Superior temporal gyrus (tissue), 1 donor: ENCODE results near the gene RAPGEF4.

Source experiments
- DNase-seq: peaks from one replicate; pipeline ENCODE4 v3.0.0-alpha.2; 2016; ENCODE audit errors: extremely low spot score

The RAPGEF4 gene

DNA sequence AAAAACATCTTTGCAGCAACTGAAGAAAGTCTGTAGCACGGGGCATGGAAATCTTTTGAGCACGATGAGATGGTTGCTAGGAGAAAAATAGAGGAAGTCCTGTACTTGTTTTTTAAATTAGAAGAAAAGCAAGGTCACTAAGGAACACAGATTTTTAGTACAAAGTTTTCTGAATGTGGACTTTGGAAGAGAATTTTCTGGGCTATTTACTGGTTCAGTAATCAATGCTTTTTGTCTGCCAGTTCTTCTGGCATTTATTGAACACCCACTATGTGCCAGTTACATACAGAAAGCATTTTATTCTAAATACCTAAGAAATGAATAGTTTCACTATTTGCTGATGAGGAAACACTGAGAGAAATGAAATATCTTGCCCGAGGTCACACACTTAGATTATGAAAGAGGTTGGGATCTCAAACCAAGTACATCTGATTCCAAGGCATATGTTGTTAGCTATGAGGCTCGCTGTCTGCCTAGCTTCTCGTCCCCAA lies 324.4 kb downstream of the RAPGEF4 start:
- no peak for DNase-seq

DNA sequence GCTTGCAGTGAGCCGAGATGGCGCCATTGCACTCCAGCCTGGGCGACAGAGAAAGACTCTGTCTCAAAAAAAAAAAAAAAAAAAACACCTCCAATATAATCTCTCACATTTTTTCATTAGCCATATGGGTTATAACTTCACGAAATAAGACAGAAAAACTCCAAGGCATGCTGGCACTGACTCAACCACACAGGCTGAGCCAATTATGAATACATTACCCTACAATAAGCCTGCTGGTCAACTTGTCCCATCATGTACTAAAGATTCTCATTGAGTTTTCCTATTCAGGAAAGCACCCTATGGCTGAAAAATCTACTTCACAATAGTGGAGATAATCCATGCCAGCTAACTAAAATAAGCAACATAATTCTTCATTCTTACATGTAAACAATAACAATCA lies 327.2 kb downstream of the RAPGEF4 start:
- no peak for DNase-seq

DNA sequence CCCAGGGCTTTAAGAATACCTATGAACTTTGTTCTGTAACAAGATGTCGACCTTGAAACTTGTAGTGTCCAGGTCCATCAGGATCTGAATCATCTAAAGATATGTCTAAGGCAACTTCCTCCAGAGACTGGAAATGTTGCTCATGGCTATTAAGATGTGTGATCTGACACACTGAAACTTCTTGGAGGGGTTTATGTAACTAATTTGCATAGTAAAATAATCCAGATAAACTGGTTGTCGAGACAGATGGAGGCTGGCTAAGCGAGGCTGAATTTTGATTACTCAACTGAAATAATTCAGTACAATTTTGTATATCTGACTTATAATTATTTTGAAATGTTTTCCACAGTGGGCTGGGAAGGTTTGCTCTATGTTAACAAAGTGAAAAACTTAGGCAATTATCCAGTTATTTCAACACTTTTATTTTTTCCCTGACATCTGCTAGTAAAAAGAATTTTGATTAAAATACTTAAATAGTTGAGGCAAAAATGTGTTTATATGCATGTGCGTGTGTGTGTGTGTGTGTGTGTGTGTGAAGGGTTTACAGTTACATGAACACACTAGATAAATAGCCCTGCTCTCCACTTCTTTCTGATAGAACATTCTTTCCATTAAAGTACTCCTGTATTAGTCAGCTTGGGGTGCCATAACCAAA lies 328.6 kb downstream of the RAPGEF4 start:
- DNase-seq, result no peak

DNA sequence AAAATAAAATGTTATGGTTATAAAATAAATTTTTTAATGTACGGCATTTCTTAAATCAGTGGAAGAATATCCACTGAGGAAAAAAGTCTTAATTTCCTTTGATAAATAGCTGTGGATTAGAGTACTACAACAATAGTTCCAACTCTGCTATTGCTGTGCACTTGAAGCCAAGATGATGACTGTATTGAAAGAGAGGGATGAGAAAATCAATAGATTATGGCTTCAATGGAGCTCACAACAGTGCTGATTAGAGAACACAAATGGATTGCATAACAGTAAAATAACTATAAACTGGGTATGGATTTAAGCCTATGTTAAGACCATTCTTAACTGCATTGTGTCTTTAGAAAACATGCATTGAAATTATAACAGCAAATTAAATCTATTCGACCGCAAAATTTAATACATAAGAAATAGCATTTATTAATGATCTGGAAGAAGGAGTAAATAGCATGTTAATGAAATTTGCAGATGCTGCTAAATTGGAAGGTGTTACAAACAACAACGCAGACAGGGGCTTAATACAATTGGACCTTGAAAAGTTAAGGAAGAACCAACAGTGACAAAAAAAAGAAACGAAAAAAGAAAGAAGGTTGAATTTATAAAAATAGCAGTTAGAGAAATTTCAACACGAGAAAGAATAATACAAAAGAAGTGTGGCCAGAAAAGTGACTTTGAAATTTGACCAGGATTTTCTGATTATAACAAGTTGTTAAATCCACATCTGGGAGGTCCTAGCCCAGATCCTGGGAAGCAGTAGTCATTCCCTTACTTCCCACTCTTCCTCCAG lies 331.4 kb downstream of the RAPGEF4 start:
- no peak for DNase-seq

DNA sequence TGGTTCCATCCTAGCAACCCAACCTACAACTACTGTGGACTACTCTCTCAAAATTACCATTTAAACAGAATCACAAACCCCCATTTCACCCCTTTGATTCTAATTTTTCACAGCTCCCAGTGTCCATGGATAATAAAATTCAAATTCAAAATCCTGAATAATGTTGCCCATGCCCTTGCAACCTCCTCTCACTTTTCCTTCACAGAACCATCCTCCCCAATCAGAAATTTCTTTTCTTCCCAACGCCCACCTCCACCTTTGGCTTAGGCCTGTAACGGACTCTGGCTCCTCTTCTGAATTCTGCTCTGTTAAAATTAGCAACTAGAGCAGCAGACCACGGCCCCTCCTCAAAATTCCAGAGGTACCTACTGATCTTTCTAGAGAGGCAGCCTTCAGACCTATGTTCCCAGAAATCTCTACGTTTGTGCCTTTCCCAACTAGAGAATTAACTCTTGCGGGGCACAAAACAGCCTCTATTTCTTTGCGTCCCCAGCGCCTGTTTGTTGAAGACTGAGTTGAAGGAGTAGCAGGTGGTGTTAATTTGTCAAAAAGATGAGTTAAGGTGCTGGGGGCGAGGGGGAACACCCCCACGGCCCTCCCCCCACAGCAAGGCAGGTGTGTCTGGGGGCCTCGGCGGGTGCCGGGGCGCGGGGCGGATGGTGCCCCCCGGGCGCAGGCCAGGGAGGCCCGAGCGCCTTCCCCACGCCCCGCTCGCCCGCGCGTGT lies 339.6 kb downstream of the RAPGEF4 start:
- no peak for DNase-seq

DNA sequence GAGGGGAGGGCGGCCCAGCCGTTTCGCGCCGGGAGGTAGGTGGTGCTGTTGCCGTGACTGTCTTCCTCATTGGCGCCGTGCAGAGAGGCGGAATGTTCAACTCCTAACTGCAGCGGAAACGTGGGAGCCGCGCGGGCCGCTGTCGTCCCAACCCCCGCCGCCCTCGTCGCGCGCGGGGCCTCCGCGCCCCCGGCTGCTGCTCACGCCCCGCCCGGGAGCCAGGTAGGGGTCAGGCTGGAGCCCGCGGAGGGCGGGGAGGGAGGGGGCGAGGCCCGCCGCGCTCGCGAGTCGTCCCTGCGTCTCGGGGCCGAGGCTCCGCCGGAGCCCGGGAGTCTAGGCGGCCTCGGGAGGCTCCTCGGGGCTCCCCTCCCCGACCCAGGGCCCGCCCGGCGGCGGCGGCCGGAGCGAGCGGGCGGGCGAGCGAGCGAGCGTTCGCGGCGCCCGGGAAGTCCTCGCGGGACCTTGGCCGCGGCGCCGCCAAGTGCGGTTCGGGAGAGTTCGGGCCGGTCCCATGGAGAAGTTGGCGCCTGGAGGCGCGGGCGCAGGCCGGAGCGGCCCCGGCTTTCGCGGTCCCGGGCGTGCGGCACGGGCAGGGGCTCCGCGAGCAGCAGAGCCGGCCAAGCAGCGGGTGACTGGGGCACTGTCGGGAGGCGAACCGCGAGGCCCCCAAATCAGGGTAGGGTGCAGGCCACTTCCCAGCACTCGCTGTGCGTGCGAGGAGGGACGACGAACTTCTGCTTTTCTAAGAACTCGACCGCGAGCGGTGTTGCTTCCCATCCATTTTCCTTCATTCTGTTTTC lies 340.3 kb downstream of the RAPGEF4 start, which contains the start of gene MAP3K20:
Gene MAP3K20 (plus strand): TSS at position 66 of the 800 bp plus-strand sequence. CDS start 15,186 bp downstream, outside the sequence.
- DNase-seq, result no peak

DNA sequence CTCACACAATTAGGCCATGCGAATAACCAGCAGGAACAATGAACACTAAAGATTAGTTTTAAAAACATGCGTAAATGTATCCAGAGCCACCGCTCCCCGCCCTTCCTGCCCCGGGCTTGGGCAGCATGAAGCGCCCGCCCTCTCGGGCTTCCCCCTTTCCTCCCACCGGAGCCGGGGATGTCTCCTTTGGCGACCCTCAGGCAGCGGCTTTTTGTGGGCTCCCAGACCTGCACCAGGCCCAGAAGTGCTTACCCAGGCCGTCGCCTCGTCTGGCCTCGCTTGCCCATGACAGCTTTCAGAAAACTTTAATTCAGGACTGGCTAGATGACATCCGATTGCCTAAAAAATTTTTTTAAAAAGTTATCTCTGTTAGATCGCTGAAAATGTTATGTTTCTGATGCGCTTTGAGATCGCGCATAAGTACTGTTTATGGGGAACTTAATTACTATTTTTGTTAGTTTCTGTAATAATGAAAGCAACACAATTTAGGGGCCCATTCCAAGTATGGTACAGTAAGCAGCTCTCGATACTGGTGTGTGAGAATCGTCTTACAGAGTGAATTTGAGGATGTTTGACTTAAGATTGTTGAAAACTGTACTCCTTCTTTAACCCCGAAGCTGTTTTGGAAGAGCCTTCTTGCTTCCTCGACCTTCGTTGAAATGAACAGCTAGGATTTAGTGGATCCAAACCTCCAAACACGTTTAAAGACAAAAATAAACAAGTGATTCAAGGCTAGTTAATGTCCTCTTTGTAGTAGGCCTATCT lies 341.1 kb downstream of the RAPGEF4 start:
- DNase-seq, result no peak

DNA sequence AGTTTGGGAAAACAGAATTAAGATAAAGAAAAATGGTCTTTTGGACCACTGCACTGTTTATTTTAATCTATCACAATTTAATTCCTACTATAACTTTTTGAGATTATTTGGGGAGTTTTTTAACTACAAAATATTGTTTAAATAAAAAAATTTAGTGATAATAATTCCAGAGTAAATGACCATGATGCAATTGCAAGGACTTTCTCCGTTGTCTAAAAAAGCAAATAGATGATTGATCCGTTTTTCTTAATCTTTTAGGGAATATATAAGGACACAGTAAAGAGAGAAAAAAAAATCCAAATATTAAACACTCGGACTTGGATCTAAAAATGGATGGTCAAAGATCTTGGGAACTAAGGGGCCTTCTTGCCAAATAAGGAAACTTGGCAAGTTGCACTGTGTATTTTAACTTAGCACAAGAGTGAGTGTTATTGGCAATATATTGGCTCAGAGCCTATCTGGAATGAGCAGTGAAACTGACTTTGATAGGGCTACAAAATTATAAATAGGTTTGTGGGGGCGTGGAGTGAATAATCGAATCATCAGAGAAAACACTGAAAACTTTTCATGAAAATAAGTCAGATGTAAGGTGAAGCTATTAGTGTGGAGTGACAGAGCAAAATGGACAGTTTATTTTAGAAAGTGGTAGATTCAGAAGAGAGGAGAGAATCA lies 342.0 kb downstream of the RAPGEF4 start:
- no peak for DNase-seq

DNA sequence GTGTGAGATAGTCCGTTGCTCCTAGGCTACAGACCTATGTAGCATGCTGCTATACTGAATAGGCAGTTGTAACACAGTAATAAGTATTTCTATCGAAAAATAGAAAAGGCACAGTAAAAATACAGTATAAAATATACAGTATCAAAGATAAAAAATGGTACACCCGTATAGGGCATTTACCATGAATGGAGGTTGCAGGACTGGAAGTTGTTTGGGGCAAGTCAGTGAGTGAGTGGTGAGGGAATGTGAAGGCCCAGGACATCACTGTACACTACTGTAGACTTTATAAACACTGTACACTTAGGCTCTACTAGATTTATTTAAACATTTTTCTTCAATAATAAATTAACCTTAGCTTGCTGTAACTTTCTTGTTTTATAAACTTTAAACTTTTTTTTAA lies 343.5 kb downstream of the RAPGEF4 start:
- no peak for DNase-seq

DNA sequence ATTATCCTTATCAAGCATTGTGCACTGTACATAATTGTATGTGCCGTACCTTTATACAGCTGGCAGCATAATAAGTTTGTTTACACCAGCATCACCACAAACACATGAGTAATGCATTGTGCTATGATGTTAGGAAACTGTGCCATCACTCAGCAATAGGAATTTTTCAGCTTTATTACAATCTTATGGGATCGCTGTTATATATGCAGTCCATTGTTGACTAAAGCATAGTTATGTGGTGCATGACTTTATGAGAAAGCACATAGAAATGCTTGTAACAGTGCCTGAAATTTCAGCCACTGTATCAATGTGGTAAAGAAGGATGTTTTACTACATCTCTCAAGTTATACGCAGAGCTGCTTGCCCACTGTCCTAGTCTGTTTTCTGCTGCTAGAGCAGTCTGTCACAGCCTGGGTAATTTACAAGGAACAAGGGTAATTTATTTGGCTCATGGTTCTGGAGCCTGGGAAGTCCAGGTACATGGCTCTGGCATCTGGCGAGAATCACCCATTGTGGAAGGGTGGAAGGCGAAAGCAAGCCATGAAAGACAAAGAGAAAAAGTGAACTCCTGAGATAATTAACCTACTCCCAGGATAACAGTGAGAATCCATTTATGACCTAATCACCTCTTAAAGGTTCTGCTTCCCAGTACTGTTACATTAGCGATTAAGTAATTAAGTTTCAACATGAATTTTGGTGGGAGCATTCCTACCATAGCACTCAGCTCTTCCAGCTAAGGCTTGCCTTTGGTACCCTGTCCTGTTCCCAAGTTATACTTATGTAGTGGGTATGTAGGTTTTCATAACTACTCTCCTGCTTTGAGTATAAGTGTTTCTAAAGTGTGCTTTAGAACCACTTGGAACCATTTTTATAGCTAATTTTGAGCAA lies 344.6 kb downstream of the RAPGEF4 start:
- no peak for DNase-seq

DNA sequence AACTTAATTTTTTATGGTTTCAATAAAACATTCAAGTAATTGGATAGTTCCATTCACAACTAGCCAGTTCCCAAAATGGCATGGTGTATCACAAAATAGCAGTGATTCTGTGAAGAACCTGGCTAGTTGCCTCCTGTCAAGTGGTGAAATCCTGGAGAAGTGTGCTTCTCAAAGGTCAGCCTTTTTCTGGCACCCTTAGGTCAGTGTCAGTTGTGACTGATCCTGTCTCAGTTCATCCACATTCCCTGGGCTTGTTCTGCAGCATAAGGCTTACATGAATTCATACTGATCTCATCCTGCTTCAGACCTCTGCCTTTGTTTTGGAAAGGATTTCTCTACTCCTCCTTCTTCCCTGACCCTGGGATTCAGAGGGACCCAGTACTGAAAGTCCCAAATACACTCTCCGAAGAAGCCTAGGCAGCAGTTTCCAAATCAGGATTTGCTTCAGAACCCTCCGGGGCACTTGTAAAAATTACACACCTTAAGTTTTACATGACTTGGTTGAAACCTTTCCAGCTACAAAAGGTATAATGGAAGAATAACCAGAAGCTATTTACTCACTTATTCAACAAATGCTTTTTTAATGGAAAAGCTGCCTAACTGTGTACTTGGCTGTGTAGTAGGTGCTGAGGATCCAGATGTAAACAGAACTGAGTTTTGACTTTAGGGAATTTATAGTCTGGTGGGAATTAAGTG lies 351.0 kb downstream of the RAPGEF4 start:
- DNase-seq, result no peak

DNA sequence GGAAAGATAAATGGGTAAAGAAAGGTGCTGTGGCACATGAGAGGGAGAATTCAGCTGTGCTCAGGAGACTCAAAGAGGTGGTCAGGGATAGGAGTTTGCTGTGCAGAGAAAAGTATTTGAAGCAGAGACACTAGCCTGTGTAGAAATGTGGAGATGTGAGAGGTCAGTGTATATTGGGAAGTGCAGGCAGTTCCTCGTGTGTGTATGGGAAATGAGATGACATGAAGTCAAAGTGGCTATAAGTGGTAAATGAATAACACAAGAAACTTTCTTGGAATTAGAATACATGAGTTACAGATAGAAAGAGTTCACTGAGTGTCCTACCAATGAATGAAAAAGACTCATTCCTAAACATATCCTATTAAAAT lies 351.6 kb downstream of the RAPGEF4 start:
- DNase-seq, result no peak

DNA sequence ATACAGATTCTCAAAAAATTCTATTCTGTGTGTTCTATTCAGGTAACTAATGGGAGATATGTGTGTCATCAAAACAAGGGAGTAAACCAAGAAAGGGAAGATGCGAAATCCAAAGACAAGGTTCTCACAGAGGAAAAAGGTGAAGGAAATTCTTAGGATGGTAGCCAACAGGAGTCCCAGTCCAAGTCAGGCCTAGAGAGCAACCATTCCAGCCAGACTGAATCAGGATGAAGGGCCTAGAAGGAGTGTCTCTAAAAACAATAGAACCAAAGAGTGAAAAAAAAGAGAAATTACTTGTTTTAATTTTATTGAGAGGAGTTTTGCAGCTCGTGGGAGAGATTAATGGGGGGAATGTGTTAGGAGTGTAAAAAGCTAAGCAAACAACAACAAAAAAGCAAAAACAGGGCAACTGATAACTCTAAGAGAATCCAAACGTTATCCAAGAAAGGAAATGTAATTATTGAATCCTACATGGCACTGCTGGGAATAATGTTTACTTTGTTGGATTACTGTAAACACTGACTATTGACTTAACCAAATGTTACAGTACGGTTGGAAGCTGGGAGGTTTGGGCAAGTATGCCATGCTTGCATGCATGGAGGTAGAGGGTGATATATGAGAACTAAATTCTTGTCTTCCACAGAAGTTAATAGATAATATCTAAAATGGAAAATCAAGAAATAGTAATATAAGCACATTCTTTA lies 352.3 kb downstream of the RAPGEF4 start:
- no peak for DNase-seq

DNA sequence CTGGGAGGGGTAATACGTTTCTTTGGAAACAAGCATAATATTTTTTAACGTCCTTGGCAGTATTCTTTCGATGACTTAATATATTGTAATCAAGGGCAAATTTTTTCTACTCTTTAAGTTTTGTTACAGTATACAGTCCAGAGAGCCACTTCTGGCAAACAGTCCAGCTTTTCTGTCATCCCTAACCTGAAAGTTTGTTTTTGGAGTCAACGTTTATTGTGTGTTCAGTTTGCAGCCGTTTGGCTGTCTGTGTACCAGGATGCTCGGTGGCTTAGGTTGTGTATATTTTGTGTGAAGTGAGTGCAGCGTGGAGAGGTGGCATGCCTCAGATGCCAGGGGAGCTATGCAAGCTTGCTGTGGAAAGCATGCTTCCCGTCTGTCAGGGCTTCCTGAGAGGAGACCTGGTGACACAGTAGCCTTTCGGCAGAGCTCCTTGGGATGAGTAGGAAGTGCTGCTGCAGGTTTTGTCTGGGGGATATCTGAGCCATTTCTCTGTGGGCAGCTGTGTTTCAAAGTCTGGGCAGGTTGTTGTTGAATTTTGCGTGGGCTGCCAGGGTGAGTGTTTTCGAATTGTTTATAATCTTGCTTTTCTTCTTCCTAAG lies 354.7 kb downstream of the RAPGEF4 start:
- no peak for DNase-seq

DNA sequence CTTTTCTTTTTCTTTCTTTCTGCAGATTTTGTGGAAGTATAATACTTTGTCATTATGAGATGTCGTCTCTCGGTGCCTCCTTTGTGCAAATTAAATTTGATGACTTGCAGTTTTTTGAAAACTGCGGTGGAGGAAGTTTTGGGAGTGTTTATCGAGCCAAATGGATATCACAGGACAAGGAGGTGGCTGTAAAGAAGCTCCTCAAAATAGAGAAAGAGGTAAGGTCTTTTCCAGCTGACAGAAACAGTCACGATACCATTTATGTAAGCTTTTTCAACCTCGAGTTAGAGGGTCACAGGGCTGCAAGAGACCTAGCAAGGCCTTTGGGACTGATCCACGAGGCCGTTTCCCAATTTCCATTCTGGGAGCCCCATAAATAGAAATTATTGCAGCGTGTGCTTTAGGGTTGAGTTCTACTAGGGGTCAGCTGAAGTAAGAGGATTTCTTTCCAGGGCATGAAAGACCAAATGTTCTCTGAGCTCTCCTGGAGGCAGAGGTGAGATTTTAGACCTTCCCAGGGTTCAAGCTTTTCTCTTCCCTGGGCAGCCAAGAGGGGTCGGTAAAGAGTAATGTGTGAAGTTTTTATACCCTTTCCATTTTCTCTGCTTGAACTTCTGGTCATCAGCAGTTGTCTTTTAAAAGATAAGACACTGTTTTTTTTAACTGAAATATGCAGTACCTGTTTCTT lies 355.5 kb downstream of the RAPGEF4 start:
- DNase-seq, result no peak

DNA sequence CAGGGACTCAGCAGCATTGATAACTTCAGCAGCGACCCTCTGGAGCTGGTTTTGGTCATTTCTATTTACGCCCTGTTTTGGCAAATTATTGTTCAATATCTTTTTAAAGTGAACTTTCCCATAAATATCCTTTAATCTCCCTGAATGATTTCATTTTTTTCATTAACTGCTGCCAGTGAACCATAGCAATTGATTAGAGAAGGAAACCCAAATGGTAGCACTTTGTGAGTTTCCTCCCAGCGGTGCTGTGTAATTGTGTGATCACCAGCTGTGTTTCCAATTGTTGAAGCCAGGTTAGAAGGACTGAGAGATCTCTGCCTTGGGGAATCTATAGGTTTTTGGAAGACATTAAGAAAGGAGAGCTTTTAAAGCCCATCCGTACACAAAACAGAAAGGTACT lies 356.3 kb downstream of the RAPGEF4 start:
- DNase-seq, result no peak

DNA sequence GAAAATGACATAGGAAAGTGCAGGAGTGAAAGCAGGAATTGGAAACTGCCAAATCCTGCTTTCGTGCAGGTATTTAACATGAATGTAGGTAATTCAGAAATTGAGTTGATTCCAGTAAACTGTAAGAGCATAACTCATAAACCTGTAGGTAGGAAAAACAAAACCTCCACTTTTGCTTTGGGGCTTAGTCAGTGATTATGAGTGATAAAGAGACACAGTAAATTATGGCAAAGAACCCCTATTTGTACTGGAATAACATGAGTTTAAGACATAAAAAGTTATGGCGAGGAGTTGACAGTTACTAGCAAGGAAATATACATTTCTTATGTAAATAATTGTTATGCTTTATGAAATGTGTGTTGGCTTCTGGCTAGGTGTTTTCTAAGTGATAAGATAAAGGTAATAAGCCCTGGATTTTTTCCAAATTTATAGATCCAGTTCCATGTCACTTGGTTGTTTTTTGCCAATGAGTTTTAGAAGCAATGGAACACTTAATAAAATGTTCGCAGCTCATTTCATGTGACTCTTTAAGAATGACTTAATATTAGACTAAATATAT lies 357.3 kb downstream of the RAPGEF4 start:
- DNase-seq, result no peak
